ENCODE measurements around the gene MYH9. TPM values are rescaled to one million over a fixed set of nuclear protein-coding genes. Genes with fewer than 3 reads are reported as not detected.

MYH9 gene
- total RNA-seq, 4 donors from 2014 or later, result 241 to 387 (median 358) TPM

DNA sequence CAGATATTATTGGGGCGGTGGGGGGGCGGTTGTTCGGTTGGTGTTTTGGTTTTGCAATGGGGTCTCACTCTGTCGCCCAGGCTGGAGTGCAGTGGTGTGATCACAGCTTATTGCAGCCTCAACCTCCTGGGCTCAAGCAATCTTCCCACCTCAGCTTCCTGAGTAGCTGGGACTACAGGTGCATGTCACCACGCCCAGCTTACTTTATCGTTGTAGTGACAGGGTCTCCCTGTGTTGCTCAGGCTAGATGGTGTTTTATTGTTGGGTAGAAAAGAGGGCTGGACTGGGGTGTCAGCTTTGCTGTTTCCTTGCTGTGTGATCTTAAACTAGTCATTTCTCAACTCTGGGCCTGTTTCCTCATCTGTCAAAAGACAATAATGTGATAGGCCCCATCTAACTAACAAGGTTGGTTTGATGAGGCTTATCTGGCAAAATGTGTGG is 17.5 kb upstream of the MYH9 start:
- intact Hi-C loops (cut with DNase I), result no loop called here
- H3K27ac ChIP-seq (replicated peaks in 1 of 4), result no peak overlapping the region
- TF ChIP-seq POLR2A (IDR thresholded peaks at IDR 0.05; ENCODE audit: low read depth) (no peak), EP300 (IDR thresholded peaks at IDR 0.05) (no peak)
- TF ChIP-seq, protein P1, sequence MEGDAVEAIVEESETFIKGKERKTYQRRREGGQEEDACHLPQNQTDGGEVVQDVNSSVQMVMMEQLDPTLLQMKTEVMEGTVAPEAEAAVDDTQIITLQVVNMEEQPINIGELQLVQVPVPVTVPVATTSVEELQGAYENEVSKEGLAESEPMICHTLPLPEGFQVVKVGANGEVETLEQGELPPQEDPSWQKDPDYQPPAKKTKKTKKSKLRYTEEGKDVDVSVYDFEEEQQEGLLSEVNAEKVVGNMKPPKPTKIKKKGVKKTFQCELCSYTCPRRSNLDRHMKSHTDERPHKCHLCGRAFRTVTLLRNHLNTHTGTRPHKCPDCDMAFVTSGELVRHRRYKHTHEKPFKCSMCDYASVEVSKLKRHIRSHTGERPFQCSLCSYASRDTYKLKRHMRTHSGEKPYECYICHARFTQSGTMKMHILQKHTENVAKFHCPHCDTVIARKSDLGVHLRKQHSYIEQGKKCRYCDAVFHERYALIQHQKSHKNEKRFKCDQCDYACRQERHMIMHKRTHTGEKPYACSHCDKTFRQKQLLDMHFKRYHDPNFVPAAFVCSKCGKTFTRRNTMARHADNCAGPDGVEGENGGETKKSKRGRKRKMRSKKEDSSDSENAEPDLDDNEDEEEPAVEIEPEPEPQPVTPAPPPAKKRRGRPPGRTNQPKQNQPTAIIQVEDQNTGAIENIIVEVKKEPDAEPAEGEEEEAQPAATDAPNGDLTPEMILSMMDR (IDR thresholded peaks at IDR 0.05), result no peak
- WGBS, result 79% methylated on average over 6 of the region's 6 CpGs
- DNase-seq (ENCODE audit: extremely low spot score), result no peak
- peaks cover 0 to 12% (median 7%) of the 10 kb centered on the region in 4 donors for H3K4me1 ChIP-seq
- no peaks in the 10 kb centered on the region for H3K27me3 ChIP-seq
- H3K4me3 ChIP-seq, result no peak overlapping the region
- no peaks in the 10 kb centered on the region for H3K9me3 ChIP-seq
- peaks cover 0 to 3% (median 0%) of the 10 kb centered on the region in 4 donors for H3K36me3 ChIP-seq

DNA sequence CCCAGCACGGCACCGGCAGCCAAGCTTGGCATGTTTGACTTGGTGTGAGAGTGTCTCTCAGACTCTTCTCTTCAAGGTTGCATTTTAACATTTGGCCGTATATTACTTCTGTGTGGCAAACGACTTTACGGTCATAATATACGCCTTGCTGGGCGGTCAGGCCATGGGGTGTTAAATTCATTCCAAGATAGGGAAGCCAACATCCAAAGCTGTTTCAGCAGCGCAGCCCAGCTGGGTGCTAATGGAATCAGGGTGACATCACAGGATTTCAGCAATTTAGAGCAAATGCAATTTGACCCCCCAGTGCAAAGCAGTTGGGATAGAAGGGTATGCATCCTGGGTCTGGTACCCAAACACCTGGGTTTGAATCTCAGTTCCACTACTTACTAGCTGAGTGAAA is 16.7 kb upstream of the MYH9 start:
- Histone ChIP-seq H3K9me3 (no peaks in the 10 kb centered on the region), H3K36me3 (peaks cover 0 to 3% (median 0%) of the 10 kb centered on the region in 4 donors), H3K4me3 (no peak overlapping the region), H3K27ac (replicated peaks in 1 of 4) (no peak overlapping the region), H3K27me3 (no peaks in the 10 kb centered on the region), H3K4me1 (peaks cover 0 to 4% (median 0%) of the 10 kb centered on the region in 4 donors)
- WGBS, result 97% methylated on average over 7 of the region's 8 CpGs
- intact Hi-C loops (cut with DNase I), result no loop called here
- peak; percentile 72 for DNase-seq (ENCODE audit: extremely low spot score)
- TF ChIP-seq, protein P1 (IDR thresholded peaks at IDR 0.05), result no peak
- TF ChIP-seq EP300 (IDR thresholded peaks at IDR 0.05) (no peak), POLR2A (IDR thresholded peaks at IDR 0.05; ENCODE audit: low read depth) (no peak), POLR2AphosphoS5 (IDR thresholded peaks at IDR 0.05) (no peak)

DNA sequence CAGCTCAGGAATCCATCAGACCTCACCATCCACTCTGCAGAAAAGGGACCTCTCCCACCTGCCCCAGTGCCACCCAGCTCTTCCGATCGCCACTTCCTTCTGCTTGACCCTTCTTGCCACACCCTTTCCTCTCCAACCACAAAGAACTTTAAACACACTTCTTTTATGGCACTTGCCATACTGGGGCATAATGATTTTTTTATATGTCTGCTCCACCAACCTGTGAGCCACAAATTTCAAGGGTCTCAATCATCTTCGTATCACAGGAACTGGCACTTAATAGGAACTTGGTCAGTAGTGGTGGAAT is 11.7 kb upstream of the MYH9 start:
- no peaks in the 10 kb centered on the region for H3K27me3 ChIP-seq
- H3K9me3 ChIP-seq, result no peaks in the 10 kb centered on the region
- intact Hi-C loops (cut with DNase I), result loop anchor here (10.0 kb wide), 1 partner anchor 45 kb away; no protein-coding TSS in a partner anchor
- no peaks in the 10 kb centered on the region for H3K36me3 ChIP-seq
- H3K4me1 ChIP-seq, result peaks cover 0 to 4% (median 0%) of the 10 kb centered on the region in 4 donors
- TF ChIP-seq, protein P1 (IDR thresholded peaks at IDR 0.05), result no peak
- TF ChIP-seq POLR2A (IDR thresholded peaks at IDR 0.05; ENCODE audit: low read depth) (no peak), EP300 (IDR thresholded peaks at IDR 0.05) (no peak)
- WGBS, result 77% methylated on average over 3 of the region's 3 CpGs
- H3K4me3 ChIP-seq, result no peak overlapping the region
- no peak for DNase-seq (ENCODE audit: extremely low spot score)
- no peak overlapping the region for H3K27ac ChIP-seq (replicated peaks in 1 of 4)

DNA sequence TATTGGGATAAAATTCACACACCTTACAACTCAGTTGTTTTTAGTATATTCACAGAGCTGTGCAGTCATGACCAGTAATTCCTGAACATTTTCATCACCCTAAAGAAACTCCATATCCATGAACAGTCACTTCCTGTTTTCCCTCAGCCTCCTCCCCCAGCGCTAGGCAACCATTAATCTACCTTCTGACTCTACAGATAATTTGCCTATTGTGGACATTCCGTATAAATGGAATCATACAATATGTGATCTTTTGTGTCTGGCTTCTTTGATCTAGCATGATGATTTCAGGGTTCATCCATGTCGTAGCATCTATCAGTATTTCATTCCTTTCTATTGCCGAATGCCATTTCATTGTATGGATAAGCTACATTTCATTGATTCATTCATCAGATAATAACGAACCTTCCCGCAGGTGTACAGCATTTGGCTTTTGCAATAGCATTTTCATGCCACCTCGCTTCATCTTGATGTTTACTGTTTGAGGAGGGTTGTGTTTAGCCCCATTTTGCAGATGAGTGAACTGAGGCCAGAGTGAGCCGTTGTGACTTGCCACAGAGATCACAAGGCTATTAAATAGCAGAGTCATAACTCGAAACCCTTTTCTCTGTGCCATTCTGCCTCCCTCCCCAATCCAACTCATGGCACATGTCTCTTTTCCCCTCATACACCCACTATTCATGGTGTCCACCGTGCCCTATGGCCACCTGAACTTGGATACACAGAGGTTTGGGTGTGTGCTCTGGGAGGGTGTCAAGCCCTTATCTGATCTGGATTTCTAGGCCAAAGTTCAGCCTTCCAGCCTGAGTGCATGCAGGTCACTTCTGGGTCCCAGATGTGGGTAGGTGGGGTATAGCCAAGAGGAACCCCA is 11.1 kb upstream of the MYH9 start:
- intact Hi-C loops (cut with DNase I), result loop anchor here (10.0 kb wide), 1 partner anchor 46 kb away; no protein-coding TSS in a partner anchor
- Histone ChIP-seq H3K4me1 (peaks cover 0 to 4% (median 0%) of the 10 kb centered on the region in 4 donors), H3K27me3 (no peaks in the 10 kb centered on the region), H3K4me3 (no peak overlapping the region), H3K9me3 (no peaks in the 10 kb centered on the region), H3K36me3 (no peaks in the 10 kb centered on the region), H3K27ac (replicated peaks in 1 of 4) (no peak overlapping the region)
- 85% methylated on average over 10 of the region's 10 CpGs for WGBS
- DNase-seq (ENCODE audit: extremely low spot score), result no peak
- no peak for TF ChIP-seq POLR2AphosphoS5 (IDR thresholded peaks at IDR 0.05)
- TF ChIP-seq POLR2A (IDR thresholded peaks at IDR 0.05; ENCODE audit: low read depth), result no peak
- TF ChIP-seq EP300 (IDR thresholded peaks at IDR 0.05), result no peak
- TF ChIP-seq, protein P1 (IDR thresholded peaks at IDR 0.05), result no peak

All from esophagus muscularis mucosa (tissue), 4 donors.